Panc1 (cell line): ENCODE measurements around the gene SNTG2. TPM values are rescaled to one million over a fixed set of nuclear protein-coding genes. Genes with fewer than 3 reads are reported as not detected.

ENCODE experiments used
- ATAC-seq: fragments of 200-7000 bp; cut with Tn5 transposase; 2 replicates; pipeline ENCODE4 v1.9.1; 2020; ENCODE audit warnings: mild to moderate bottlenecking, moderate library complexity
- BruUV-seq: library from RNA; stranded (reverse); fragments of 400-500 nt; replicated peaks from 2 replicates; lab custom pipeline; 2021; lab: Mats Ljungman, UMichigan
- CTCF ChIA-PET: fragments of 300-600 bp; sonication (Branson Sonifier 250); formaldehyde crosslinking; loops from one replicate; lab custom pipeline; 2022; ENCODE audit warnings: antibody characterized with exemption; lab: Charles Lee
- POLR2A ChIA-PET: fragments of 300-600 bp; sonication (Branson Sonifier 250); formaldehyde crosslinking; loops from one replicate; lab custom pipeline; 2022; ENCODE audit warnings: antibody characterized with exemption; lab: Charles Lee
- DNase-seq: peaks from one replicate; pipeline ENCODE4 v3.0.0-alpha.2; 2010; ENCODE audit warnings: low read depth, low spot score
- H3K27ac ChIP-seq: 2 replicates; pipeline ENCODE4 v1.5.1; 2011; ENCODE audit warnings: mild to moderate bottlenecking, low read length, inconsistent platforms
- H3K27me3 ChIP-seq: fragments of 200-500 bp; sonication (Bioruptor generic); 2 replicates; pipeline ENCODE4 v1.6.0; 2014; ENCODE audit warnings: low read length, inconsistent platforms; ENCODE audit not compliant: control insufficient read depth, insufficient read depth
- H3K36me3 ChIP-seq: fragments of 200-500 bp; sonication (Bioruptor generic); 2 replicates; pipeline ENCODE4 v1.5.1; 2014; ENCODE audit warnings: inconsistent platforms, mild to moderate bottlenecking, low read length, moderate library complexity; ENCODE audit not compliant: control insufficient read depth, insufficient read depth
- H3K4me1 ChIP-seq: 2 replicates; pipeline ENCODE4 v1.5.1; 2011; ENCODE audit warnings: inconsistent platforms, mild to moderate bottlenecking, low read length, moderate library complexity; ENCODE audit not compliant: control insufficient read depth, insufficient read depth
- H3K4me3 ChIP-seq, 2 experiments: 2 replicates each; pipeline ENCODE4 v1.5.1; 2011 to 2012; ENCODE audit warnings: low read depth in 2 of 2, low read length in 2 of 2, mild to moderate bottlenecking in 2 of 2, inconsistent platforms in 1 of 2, moderate library complexity in 1 of 2
- H3K9me3 ChIP-seq: fragments of 200-500 bp; sonication (Bioruptor generic); 2 replicates; pipeline ENCODE4 v1.5.1; 2014; ENCODE audit warnings: low read depth, mild to moderate bottlenecking, inconsistent platforms, low read length, moderate library complexity; ENCODE audit not compliant: control insufficient read depth, insufficient read depth
- CTCF ChIP-seq: fragments of 450-650 bp; IDR thresholded peaks from 2 replicates; pipeline ENCODE4 v1.5.1; 2017; ENCODE audit warnings: mild to moderate bottlenecking
- POLR2AphosphoS5 ChIP-seq: IDR thresholded peaks from 2 replicates; pipeline ENCODE4 v1.6.1; 2012; ENCODE audit warnings: mild to moderate bottlenecking, low read depth, low read length, moderate library complexity
- REST ChIP-seq, 2 experiments: IDR thresholded peaks; 2 replicates each; pipeline ENCODE4 v1.6.1; 2011 to 2012; ENCODE audit warnings: low read depth in 2 of 2, control low read depth in 1 of 2, low read length in 1 of 2, mild to moderate bottlenecking in 1 of 2, moderate library complexity in 1 of 2; ENCODE audit not compliant: insufficient read depth in 1 of 2
- SIN3A ChIP-seq: IDR thresholded peaks from 2 replicates; pipeline ENCODE4 v1.6.1; 2012; ENCODE audit warnings: low read depth, mild to moderate bottlenecking, low read length, moderate library complexity, borderline replicate concordance; ENCODE audit not compliant: insufficient read depth
- TCF7L2 ChIP-seq: IDR thresholded peaks from 2 replicates; pipeline ENCODE4 v1.6.1; 2011; ENCODE audit warnings: mild to moderate bottlenecking, low read depth, low read length, inconsistent platforms
- in situ Hi-C: cut with HindIII; loops from 2 replicates; pipeline ENCODE4 v1.10.0; 2016; ENCODE audit warnings: low sequenced_read_pairs, low pct_unique_long_range_greater_than_20kb
- intact Hi-C: fragments of 100-400 bp; cut with micrococcal nuclease; formaldehyde crosslinking; loops from one replicate; pipeline ENCODE4 v1.10.0; 2022; ENCODE audit not compliant: unreplicated experiment
- total RNA-seq: library from RNA; stranded (reverse); gene quantifications from one replicate; pipeline ENCODE4 v1.2.1, GENCODE V29; 2021; ENCODE audit not compliant: unreplicated experiment

SNTG2 gene
- total RNA-seq, 1 experiment from 2014 or later = not detected

- Histone ChIP-seq H3K27me3 (no peaks in the 10 kb centered on the region; the same call in 1 of the 2 replicates), H3K4me3 (no peak overlapping the region), H3K36me3 (no peaks in the 10 kb centered on the region), H3K9me3 (no peaks in the 10 kb centered on the region), H3K4me1 (no peaks in the 10 kb centered on the region), H3K27ac (no peak overlapping the region)
- DNase-seq (peak; percentile 2), ATAC-seq (no peak)
- intact Hi-C loops (no loop called here), in situ Hi-C loops (no loop called here)
- POLR2A ChIA-PET = no interaction called here
- no peak for TF ChIP-seq SIN3A
- no TSS peak for BruUV-seq
- CTCF ChIA-PET = no interaction called here
Measured at GRCh38 chr2:1183300-1183699, 232.7 kb downstream of the SNTG2 start.

GRCh38 chr2:1186421-1186820, 235.8 kb downstream of the SNTG2 start:
- ChIA-PET POLR2A (no interaction called here), CTCF (no interaction called here)
- no peak overlapping the region for H3K4me3 ChIP-seq
- no peak overlapping the region for H3K27ac ChIP-seq
- BruUV-seq = no TSS peak
- in situ Hi-C loops (no loop called here), intact Hi-C loops (no loop called here)
- H3K27me3 ChIP-seq = no peaks in the 10 kb centered on the region; the same call in 1 of the 2 replicates
- ATAC-seq = no peak
- no peaks in the 10 kb centered on the region for H3K9me3 ChIP-seq
- no peaks in the 10 kb centered on the region for H3K36me3 ChIP-seq
- TF ChIP-seq TCF7L2 = no peak
- no peak for TF ChIP-seq CTCF
- no peak for TF ChIP-seq POLR2AphosphoS5
- H3K4me1 ChIP-seq = no peaks in the 10 kb centered on the region
- DNase-seq = no peak

GRCh38 chr2:1187189-1187588, 236.5 kb downstream of the SNTG2 start:
- Histone ChIP-seq H3K27me3 (no peaks in the 10 kb centered on the region; the same call in 1 of the 2 replicates), H3K4me1 (no peaks in the 10 kb centered on the region), H3K9me3 (no peaks in the 10 kb centered on the region), H3K4me3 (no peak overlapping the region), H3K27ac (no peak overlapping the region), H3K36me3 (no peaks in the 10 kb centered on the region)
- TF ChIP-seq SIN3A = no peak
- TF ChIP-seq CTCF = no peak
- no peak for TF ChIP-seq TCF7L2
- no peak for TF ChIP-seq REST (IDR thresholded peaks at IDR 0.05; ENCODE audit: insufficient read depth in 1 of 2, low read depth in 2 of 2, low read length in 1 of 2)
- TF ChIP-seq POLR2AphosphoS5 = no peak
- ChIA-PET POLR2A (no interaction called here), CTCF (no interaction called here)
- intact Hi-C loops (no loop called here), in situ Hi-C loops (no loop called here)
- no peak for ATAC-seq
- BruUV-seq = no TSS peak
- no peak for DNase-seq
